Measurements from ENCODE around the gene MDFIC.

Gene MDFIC

GRCh38 chr7:115037128-115037802 lies 115.4 kb downstream of the MDFIC start:
- TF ChIP-seq CTCF (IDR thresholded peaks at IDR 0.05; ENCODE audit: insufficient read depth, low read length, missing control alignments): no peak
- POLR2A ChIA-PET: no interaction called here
- H3K4me3 ChIP-seq (ENCODE audit: low read depth, low read length): no peak overlapping the region
- CTCF ChIA-PET: interaction anchor here (0.9 kb wide), 1 partner anchor 274 kb away, joined by 3 read pairs; no protein-coding TSS in a partner anchor
- DNase-seq (ENCODE audit: low read depth, low spot score): no peak

GRCh38 chr7:115038158-115038557 lies 116.3 kb downstream of the MDFIC start:
- POLR2A ChIA-PET: no interaction called here
- CTCF ChIA-PET: interaction anchor here (0.9 kb wide), 1 partner anchor 273 kb away, joined by 3 read pairs; no protein-coding TSS in a partner anchor
- DNase-seq (ENCODE audit: low read depth, low spot score): no peak

GRCh38 chr7:115040057-115040456 lies 118.2 kb downstream of the MDFIC start:
- POLR2A ChIA-PET: no interaction called here
- DNase-seq (ENCODE audit: low read depth, low spot score): no peak
- CTCF ChIA-PET: no interaction called here
- no peak for TF ChIP-seq CTCF (IDR thresholded peaks at IDR 0.05; ENCODE audit: insufficient read depth, low read length, missing control alignments)
- H3K4me3 ChIP-seq (ENCODE audit: low read depth, low read length): no peak overlapping the region

More at GRCh38 chr7:115038158-115038557, 116.3 kb downstream of the MDFIC start:
- H3K4me3 ChIP-seq (ENCODE audit: low read depth, low read length): no peak overlapping the region
- no peak for TF ChIP-seq CTCF (IDR thresholded peaks at IDR 0.05; ENCODE audit: insufficient read depth, low read length, missing control alignments)

GRCh38 chr7:115040495-115040894 lies 118.6 kb downstream of the MDFIC start:
- ChIA-PET CTCF (no interaction called here), POLR2A (no interaction called here)
- no peak for DNase-seq (ENCODE audit: low read depth, low spot score)
- no peak for TF ChIP-seq CTCF (IDR thresholded peaks at IDR 0.05; ENCODE audit: insufficient read depth, low read length, missing control alignments)
- H3K4me3 ChIP-seq (ENCODE audit: low read depth, low read length): no peak overlapping the region

GRCh38 chr7:115042596-115042995 lies 120.7 kb downstream of the MDFIC start:
- ChIA-PET POLR2A (no interaction called here), CTCF (no interaction called here)
- no peak overlapping the region for H3K4me3 ChIP-seq (ENCODE audit: low read depth, low read length)
- no peak for DNase-seq (ENCODE audit: low read depth, low spot score)
- TF ChIP-seq CTCF (IDR thresholded peaks at IDR 0.05; ENCODE audit: insufficient read depth, low read length, missing control alignments): no peak

GRCh38 chr7:115043605-115044004 lies 121.7 kb downstream of the MDFIC start:
- no peak for DNase-seq (ENCODE audit: low read depth, low spot score)
- ChIA-PET CTCF (no interaction called here), POLR2A (no interaction called here)
- no peak for TF ChIP-seq CTCF (IDR thresholded peaks at IDR 0.05; ENCODE audit: insufficient read depth, low read length, missing control alignments)
- no peak overlapping the region for H3K4me3 ChIP-seq (ENCODE audit: low read depth, low read length)
